ENCODE results near the gene SLC39A8. TPM values are rescaled to one million over a fixed set of nuclear protein-coding genes. Genes with fewer than 3 reads are reported as not detected.

The SLC39A8 gene
- total RNA-seq (2021; ENCODE audit: unreplicated experiment) (13.2 TPM), Bru-seq, nascent RNA (percentile 47 among the genes with signal in this experiment), BruChase-seq, experiment 1, labeled RNA remaining after a 6-hour chase (percentile 42 among the genes with signal in this experiment), BruChase-seq, experiment 2, labeled RNA remaining after a 2-hour chase (percentile 40 among the genes with signal in this experiment)
- polyA plus RNA-seq (2012), result 4.8 and 7.6 TPM in 2 replicates
- long read RNA-seq, transcript SLC39A8-202 (8 exons, 3,238 nt), result major isoform, 40 of 75 reads
- long read RNA-seq, transcript SLC39A8-201 (9 exons, 3,144 nt), result minor isoform, 19 of 75 reads
- long read RNA-seq, partial matches to known transcripts, result 4 of 75 reads
- long read RNA-seq, other reads (novel, unspliced or antisense), result 12 of 75 reads

DNA sequence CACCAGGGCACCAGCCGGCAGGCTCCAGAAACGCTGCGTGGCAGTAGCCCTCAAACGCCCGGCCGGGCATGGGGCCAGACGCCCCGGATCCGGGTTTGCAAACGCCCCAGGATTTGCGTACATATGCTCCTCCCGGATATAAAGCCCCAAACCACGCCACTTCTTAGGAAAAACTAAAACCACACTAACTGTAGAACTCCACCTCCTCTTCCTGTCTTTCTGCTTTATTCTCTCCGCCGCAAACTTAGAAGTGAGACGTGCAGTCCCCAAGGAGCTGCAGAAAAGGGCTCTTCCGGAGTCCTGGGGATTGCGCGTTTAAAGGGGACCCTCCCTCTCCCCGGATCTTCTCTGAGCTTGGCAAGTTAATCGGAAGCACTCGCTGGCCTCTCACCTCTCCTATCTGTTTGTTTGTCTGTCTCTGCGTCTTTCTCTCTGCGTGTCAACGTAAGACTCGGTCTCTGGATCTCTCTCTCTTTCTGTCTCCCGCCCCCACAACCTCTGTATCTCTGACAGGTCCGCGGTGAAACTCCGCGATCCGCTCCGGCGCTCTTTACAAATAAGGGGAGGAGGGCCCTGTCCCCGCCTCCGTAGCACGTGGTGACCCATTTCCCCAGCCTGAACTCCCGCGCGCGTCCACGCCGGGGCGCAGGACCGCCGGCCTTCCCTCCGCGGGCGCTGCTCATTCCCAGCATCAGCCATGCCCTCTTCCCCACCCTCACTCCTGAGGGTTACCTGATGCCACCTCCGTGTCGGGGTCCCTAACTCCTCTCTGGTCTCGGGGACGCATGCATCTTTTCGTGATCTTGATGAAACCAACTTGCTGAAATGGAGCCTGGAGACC lies at the start of gene SLC39A8:
Gene SLC39A8, minus strand, starts transcription at position 529 of the 841 bp plus-strand sequence. CDS start 820 bp downstream, outside the sequence.
- TSS peak; percentile 59 for BruUV-seq (replicated peaks)
- ChIA-PET POLR2A (no interaction called here), RAD21 (ENCODE audit: low non-redundant PET in 1 of 2, low total read pairs in 2 of 2, uncharacterized antibody in 2 of 2, unreplicated experiment in 2 of 2) (no interaction called here), CTCF (interaction anchor here (0.8 to 1.2 kb wide), 2 partner anchors 45 to 85 kb away, joined by 3 to 6 read pairs; no protein-coding TSS in a partner anchor)
- Histone ChIP-seq H3K4me1 (ENCODE audit: control insufficient read depth in 1 of 2, insufficient read depth in 2 of 2, low read length in 2 of 2) (peaks cover 3 to 25% of the 10 kb centered on the region in 2 experiments; a peak in 3 of 4 replicates), H3K4me3 (replicated peaks in 1 of 2; ENCODE audit: low read depth in 1 of 2, low read length in 2 of 2) (peak within 1 kb of the TSS; percentile 59 to 65), H3K4me2 (ENCODE audit: low read length) (peak within 1 kb of the TSS; percentile 97), H3K27ac (ENCODE audit: low read depth, low read length) (peak within 1 kb of the TSS; percentile 57; the same call in 1 of the 2 replicates), H3K36me3 (ENCODE audit: control insufficient read depth in 1 of 2, insufficient read depth in 2 of 2, low read length in 2 of 2) (no peaks in the 10 kb centered on the region), H3K9me3 (ENCODE audit: control insufficient read depth in 1 of 2, insufficient read depth in 1 of 2, low read depth in 1 of 2, low read length in 2 of 2) (no peaks in the 10 kb centered on the region), H3K27me3 (ENCODE audit: insufficient read depth, low read length) (no peaks in the 10 kb centered on the region), H3K9me2 (ENCODE audit: insufficient read depth) (no peaks in the 10 kb centered on the region), H3K9ac (ENCODE audit: low read length) (peak within 1 kb of the TSS; percentile 59), H4K20me1 (ENCODE audit: insufficient read depth) (no peaks in the 10 kb centered on the region), H2AFZ (ENCODE audit: low read depth, low read length, poor library complexity, severe bottlenecking) (peak within 1 kb of the TSS; percentile 95), H3K79me2 (ENCODE audit: insufficient read depth, low read length) (no peaks in the 10 kb centered on the region)
- intact Hi-C loops (cut with micrococcal nuclease), result loop anchor here (1.0 to 5.0 kb wide), 3 partner anchors 86 to 752 kb away; partner anchors contain the start of gene BDH2
- DNase-seq (ENCODE audit: low read depth, low spot score) (peak; percentile 66), ATAC-seq (peak; percentile 84)
- TF ChIP-seq SIN3A (IDR thresholded peaks at IDR 0.05; ENCODE audit: low read depth) (peak; percentile 22; the same call in 1 of the 2 replicates), POLR2AphosphoS5 (IDR thresholded peaks at IDR 0.05; ENCODE audit: low read depth, low read length) (peak; percentile 48), EGR1 (IDR thresholded peaks at IDR 0.05; ENCODE audit: low read depth) (peak; percentile 53; the same call in 1 of the 2 replicates), CBX3 (IDR thresholded peaks at IDR 0.05; ENCODE audit: low read depth) (peak; percentile 43), RAD21 (IDR thresholded peaks at IDR 0.05; ENCODE audit: low read depth) (peak; percentile 70), EZH2 (IDR thresholded peaks at IDR 0.05) (no peak), YY1 (IDR thresholded peaks at IDR 0.05; ENCODE audit: extremely low read depth, insufficient replicate concordance, low read depth, low read length) (peak; percentile 15), ZNF274 (IDR thresholded peaks at IDR 0.05; ENCODE audit: low read depth, low read length) (no peak), ELF1 (IDR thresholded peaks at IDR 0.05; ENCODE audit: borderline replicate concordance, low read depth) (no peak), POLR2A (IDR thresholded peaks at IDR 0.05; ENCODE audit: borderline replicate concordance, extremely low read depth, insufficient read depth, insufficient read length) (peak; percentile 48), TCF7L2 (IDR thresholded peaks at IDR 0.05; ENCODE audit: borderline replicate concordance, extremely low read depth, insufficient read depth, insufficient read length) (peak; percentile 7), EZH2phosphoT487 (IDR thresholded peaks at IDR 0.05; ENCODE audit: borderline replicate concordance) (no peak)
- TF ChIP-seq, protein P1, sequence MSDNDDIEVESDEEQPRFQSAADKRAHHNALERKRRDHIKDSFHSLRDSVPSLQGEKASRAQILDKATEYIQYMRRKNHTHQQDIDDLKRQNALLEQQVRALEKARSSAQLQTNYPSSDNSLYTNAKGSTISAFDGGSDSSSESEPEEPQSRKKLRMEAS (IDR thresholded peaks at IDR 0.05), result peak; percentile 99
- TF ChIP-seq, protein P2, sequence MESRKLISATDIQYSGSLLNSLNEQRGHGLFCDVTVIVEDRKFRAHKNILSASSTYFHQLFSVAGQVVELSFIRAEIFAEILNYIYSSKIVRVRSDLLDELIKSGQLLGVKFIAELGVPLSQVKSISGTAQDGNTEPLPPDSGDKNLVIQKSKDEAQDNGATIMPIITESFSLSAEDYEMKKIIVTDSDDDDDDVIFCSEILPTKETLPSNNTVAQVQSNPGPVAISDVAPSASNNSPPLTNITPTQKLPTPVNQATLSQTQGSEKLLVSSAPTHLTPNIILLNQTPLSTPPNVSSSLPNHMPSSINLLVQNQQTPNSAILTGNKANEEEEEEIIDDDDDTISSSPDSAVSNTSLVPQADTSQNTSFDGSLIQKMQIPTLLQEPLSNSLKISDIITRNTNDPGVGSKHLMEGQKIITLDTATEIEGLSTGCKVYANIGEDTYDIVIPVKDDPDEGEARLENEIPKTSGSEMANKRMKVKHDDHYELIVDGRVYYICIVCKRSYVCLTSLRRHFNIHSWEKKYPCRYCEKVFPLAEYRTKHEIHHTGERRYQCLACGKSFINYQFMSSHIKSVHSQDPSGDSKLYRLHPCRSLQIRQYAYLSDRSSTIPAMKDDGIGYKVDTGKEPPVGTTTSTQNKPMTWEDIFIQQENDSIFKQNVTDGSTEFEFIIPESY (IDR thresholded peaks at IDR 0.05; ENCODE audit: extremely low read depth, insufficient replicate concordance, low read length), result no peak
- TF ChIP-seq, protein P3, sequence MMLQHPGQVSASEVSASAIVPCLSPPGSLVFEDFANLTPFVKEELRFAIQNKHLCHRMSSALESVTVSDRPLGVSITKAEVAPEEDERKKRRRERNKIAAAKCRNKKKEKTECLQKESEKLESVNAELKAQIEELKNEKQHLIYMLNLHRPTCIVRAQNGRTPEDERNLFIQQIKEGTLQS (IDR thresholded peaks at IDR 0.05), result no peak
- TF ChIP-seq, protein P4, sequence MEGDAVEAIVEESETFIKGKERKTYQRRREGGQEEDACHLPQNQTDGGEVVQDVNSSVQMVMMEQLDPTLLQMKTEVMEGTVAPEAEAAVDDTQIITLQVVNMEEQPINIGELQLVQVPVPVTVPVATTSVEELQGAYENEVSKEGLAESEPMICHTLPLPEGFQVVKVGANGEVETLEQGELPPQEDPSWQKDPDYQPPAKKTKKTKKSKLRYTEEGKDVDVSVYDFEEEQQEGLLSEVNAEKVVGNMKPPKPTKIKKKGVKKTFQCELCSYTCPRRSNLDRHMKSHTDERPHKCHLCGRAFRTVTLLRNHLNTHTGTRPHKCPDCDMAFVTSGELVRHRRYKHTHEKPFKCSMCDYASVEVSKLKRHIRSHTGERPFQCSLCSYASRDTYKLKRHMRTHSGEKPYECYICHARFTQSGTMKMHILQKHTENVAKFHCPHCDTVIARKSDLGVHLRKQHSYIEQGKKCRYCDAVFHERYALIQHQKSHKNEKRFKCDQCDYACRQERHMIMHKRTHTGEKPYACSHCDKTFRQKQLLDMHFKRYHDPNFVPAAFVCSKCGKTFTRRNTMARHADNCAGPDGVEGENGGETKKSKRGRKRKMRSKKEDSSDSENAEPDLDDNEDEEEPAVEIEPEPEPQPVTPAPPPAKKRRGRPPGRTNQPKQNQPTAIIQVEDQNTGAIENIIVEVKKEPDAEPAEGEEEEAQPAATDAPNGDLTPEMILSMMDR (IDR thresholded peaks at IDR 0.05 in 2 of 3, conservative IDR thresholded peaks at IDR 0.05 in 1 of 3; ENCODE audit: borderline replicate concordance in 1 of 3, insufficient read depth in 1 of 3, low read depth in 2 of 3, low read length in 2 of 3), result peak; percentile 48 to 82 (median 72); a peak in 5 of 6 replicates
